Kidney tubule cell (primary cell): Measurements from ENCODE around the gene NR4A3.
A peak's percentile ranks its signal among the peaks of the same experiment; 100 is the strongest.
"Not testable (repeated sequence)": the region's sequence is repeated elsewhere in the genome, so short reads cannot be mapped to it uniquely, and the experiment has no call there.

Source experiments
- DNase-seq: peaks from one replicate; pipeline ENCODE4 v3.0.0-alpha.2; 2018; ENCODE audit warnings: low spot score

NR4A3 gene

GRCh38 chr9:99821396-99822108 is at the start of gene NR4A3:
Gene NR4A3 (plus strand): TSS chr9:99821885. CDS start chr9:99828043, 6,158 bp downstream.
- DNase-seq = peak; percentile 94

GRCh38 chr9:99773468-99774138 is 48.1 kb upstream of the NR4A3 start:
- DNase-seq = no peak

DNA sequence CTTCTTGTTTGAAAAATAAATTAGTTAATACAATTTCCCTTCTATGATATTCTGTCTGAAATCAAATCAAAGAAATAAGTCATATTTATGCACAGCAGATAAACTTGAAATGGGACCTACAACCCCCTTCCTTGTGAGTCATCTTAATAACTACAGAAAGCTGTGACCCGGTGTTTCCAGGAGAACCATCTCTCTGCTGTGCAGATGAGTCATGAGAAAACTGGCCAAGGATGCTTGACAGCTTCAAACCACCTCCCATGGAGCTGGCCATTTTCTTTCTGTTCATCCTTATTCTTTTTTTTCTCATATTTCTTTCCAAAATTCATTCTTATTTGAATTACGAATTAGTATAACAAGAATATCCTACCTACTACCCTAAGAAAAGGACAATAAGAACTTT is 43.4 kb upstream of the NR4A3 start:
- peak; percentile 89 for DNase-seq

GRCh38 chr9:99778836-99779235 is 42.8 kb upstream of the NR4A3 start:
- no peak for DNase-seq

DNA sequence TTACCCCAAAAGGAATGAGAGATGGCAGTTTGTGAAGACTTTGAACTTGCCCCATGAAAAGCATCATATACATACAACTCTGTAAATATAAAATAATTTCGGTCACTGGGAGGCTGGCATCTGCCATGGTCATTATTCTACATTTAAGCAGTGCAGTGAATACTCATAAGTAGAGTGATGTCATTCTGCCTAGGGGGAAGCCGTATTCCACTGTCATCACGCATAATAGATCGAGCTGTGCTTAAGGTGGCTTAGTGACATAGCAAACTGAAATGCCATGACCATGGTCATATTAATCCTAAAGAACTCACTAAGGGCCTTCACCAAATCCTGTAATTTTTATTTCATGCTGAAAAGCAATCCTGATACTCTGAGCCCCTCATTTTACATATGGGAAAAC is 42.4 kb upstream of the NR4A3 start:
- no peak for DNase-seq

DNA sequence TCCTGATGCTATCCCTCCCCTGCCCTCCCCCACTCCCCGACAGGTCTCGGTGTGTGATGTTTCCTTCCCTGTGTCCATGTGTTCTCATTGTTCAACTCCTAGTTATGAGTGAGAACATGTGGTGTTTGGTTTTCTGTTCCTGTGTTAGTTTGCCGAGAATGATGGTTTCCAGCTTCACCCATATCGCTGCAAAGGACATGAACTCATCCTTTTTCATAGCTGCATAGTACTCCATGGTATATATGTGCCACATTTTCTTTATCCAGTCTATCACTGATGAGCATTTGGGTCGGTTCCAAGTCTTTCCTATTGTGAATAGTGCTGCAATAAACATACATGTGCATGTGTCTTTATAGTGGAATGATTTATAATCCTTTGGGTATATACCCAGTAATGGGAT is 39.3 kb upstream of the NR4A3 start:
- DNase-seq = not testable (repeated sequence)

GRCh38 chr9:99782962-99783718 is 38.5 kb upstream of the NR4A3 start:
- no peak for DNase-seq

DNA sequence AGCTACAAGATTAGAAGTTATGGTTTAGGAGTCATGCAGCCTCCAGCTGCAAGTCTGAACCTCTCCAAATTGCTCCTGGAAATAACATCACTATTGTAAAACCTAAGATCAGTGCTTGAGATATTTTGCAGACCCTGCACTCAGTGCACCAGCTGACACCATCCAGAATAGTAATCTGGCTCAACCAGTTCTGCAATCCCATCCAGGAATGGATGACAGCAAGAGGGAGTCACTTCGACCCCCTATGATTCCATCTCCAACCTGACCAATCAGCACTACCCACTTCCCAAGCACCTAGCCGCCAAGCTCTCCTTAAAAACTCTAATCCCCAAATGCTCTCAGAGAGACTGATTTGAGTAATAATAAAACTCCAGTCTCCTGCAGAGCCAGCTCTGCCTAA is 37.9 kb upstream of the NR4A3 start:
- DNase-seq = no peak

GRCh38 chr9:99785010-99785590 is 36.6 kb upstream of the NR4A3 start:
- DNase-seq = no peak

GRCh38 chr9:99787556-99787955 is 34.1 kb upstream of the NR4A3 start:
- DNase-seq = no peak

DNA sequence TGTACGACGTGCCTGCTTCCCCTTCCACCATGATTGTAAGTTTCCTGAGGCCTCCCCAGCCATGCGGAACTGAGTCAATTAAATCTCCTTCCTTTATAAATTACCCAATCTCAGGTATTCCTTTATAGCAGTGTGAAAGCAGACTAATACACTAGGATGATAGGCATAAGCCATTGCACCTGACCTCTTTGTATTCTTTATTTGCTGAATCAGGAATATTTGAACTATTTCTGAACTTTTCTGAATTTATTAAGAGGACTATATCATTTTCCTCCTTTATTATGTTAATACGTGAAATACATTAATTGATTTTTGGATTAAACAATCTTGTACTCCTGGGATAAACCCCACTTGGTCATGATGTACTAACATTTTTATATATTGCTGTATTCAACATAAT is 28.2 kb upstream of the NR4A3 start:
- no peak for DNase-seq

GRCh38 chr9:99796231-99796630 is 25.5 kb upstream of the NR4A3 start:
- no peak for DNase-seq

- no peak for DNase-seq
Measured at GRCh38 chr9:99801775-99802174, 19.9 kb upstream of the NR4A3 start.

DNA sequence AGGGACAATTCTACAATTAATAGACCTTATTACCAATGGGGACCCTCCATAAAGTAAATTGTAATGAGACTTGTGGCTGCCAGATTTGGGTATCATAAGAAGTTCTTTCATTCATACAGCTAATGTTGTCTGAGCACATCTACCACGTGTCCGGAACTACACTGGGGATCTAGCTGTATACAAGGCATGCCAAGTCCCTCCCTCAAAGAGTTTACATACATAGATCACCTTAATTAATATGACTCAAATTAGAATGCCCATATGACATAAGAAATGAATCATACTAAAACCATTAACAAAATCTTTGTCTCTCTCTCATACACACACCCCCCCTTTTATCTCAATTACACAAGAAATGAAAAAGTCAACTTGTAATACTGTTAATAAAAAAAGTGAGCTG is 18.0 kb upstream of the NR4A3 start:
- no peak for DNase-seq

DNA sequence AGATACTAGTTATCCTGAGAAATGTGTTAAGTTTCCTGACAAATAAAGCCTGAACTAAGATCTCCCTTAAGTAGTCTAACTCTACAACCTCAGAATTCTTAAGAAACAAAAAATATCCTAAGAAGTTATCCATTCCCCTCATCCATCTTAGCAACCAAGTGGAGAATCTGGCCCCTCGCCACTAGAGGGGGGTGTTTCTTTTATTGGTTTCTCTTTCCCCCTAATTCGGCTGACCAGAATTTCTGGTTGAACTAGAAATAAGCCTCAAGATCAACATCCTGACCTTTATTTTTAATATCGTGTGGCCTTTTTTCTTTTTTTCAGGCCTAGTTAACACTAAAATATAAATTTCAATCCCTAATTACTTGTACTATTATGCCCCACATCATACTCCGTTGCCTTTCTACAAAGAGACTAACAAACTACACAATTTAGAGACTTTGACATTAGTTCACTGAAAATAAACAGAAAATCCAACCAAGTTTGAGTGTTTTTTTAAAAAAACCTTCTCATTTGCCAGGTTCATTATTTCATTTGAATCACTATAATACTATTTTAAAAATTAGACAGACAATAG is 14.3 kb upstream of the NR4A3 start:
- DNase-seq = peak; percentile 61

DNA sequence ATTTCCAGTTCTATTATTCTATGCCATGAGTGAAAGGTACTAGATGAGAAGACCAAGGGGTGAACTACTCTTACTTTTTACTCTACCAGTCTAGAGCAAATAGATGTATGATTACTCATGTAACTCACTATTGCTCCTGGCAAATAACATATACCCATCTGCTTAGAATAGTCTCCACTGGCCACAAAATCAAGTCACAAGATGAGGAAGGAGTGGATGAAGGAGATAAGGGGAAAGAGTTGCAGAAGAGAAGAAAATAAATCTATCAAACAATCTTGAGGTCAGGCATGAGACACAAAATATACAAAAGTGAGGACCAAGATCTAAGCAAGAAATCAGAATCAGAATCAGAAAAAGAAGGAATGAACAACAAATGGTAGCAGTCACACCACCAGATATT is 13.7 kb upstream of the NR4A3 start:
- DNase-seq = no peak

DNA sequence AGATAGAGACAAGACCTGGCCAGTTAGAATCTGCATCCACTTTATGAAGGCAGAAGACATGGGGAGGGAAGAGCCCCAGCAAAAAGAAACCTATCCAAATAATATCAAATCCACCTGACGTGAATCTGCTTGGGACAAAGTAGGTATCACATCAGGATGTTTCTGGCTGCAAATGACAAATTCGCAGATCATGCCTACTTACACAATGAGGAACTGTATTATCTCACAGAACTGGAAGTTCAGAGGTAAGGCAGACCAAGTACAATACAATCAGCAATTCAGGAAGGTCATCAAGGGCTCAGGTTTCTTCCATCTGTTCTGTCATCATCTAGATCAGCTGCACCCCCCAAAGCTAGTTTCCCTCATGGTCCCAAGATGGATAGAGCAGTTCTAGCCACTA is 13.2 kb upstream of the NR4A3 start:
- no peak for DNase-seq

DNA sequence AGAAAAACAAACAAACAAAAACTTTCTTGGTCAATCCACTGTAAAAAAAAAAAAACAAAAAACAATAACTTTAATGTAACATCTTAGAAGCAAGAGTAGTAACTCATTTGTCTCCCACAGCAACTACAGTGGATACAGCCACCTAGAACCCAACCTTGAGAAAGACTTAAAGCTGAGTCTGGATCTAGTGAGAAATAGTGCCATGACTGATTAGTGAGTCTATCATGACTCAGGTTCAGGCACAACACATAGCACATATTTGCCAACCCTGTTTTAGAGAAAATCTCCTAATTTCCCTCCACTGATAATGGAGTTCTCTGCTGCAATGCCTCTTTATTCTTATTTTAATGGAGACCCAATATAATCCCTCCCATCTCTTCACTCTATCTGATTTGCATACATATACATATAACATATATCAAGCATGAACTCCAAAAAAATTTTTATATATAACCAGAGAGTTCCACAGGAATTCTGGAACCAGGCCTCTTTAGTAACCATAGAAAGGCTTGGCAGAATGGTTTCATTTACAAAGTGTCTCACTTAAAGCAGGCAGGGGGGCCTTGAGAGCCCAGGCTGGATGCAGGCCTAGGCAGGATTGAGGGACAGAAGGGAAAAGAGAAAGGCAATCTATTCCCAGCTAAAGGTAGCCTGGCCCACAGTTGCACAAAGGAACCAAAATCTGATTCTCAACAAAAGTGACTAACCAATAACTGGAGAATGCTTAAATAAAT is 11.9 kb upstream of the NR4A3 start:
- DNase-seq = peak; percentile 33

GRCh38 chr9:99811172-99811571 is 10.5 kb upstream of the NR4A3 start:
- no peak for DNase-seq

DNA sequence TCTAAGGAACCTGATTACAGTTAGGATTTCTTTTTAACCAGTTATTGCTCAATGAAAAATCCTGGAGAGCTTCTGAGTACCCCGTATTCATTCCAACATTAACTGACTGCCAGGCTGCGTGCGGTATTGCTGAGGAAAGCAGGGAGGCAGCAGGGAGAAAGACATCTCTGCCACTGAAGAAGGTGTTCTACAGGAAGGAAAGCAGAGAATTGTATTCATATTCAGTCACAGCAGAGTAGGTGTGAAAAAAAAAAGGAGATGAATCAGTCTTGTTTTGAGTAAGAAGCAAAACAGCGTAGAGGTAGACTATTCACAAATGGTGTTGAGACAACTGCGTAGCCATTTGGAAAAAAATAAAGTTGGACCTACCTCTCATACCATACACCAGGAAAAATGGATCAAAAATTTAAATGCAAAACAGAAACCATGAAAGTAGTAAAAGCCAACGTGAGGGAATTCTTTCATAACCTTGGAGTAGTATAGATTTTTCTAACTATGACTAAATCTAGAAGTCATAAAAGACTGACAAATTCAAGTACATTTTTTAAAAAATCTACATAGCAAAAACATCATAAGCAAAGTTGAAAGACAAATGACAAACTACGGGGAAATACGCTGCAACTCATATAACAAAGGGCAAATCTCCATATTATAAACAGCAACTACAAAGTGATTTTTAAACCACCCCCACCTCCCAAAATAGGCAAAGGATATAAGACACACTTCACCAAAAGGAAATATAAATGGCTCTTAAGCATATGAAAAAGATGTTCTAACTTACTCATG is 9.9 kb upstream of the NR4A3 start:
- DNase-seq = peak; percentile 9

GRCh38 chr9:99813739-99814138 is 7.9 kb upstream of the NR4A3 start:
- DNase-seq = no peak
